ENCODE data around the gene BRD2.
A peak's percentile ranks its signal among the peaks of the same experiment; 100 is the strongest.

The BRD2 gene

GRCh38 chr6:32972353-32973143 is 4.2 kb downstream of the BRD2 start:
- DNase-seq (ENCODE audit: low read depth in 2 of 2), result peak in 1 of 2 donors; percentile 55

GRCh38 chr6:32973144-32974015 is 5.0 kb downstream of the BRD2 start:
- peak in 1 of 2 donors; percentile 48 for DNase-seq (ENCODE audit: low read depth in 2 of 2)

GRCh38 chr6:32974016-32974333 is 5.6 kb downstream of the BRD2 start:
- no peak for DNase-seq (ENCODE audit: low read depth in 2 of 2)

- no peak for DNase-seq (ENCODE audit: low read depth in 2 of 2)
Measured at GRCh38 chr6:32974541-32975308, 6.3 kb downstream of the BRD2 start.

- no peak for DNase-seq (ENCODE audit: low read depth in 2 of 2)
Measured at GRCh38 chr6:32975886-32976285, 7.5 kb downstream of the BRD2 start.

GRCh38 chr6:32976334-32977069 is 8.1 kb downstream of the BRD2 start:
- no peak for DNase-seq (ENCODE audit: low read depth in 2 of 2)

GRCh38 chr6:32977272-32977952 is 9.0 kb downstream of the BRD2 start:
- DNase-seq (ENCODE audit: low read depth in 2 of 2), result no peak

GRCh38 chr6:32977953-32978324 is 9.5 kb downstream of the BRD2 start:
- no peak for DNase-seq (ENCODE audit: low read depth in 2 of 2)

GRCh38 chr6:32979720-32980487 is 11.5 kb downstream of the BRD2 start:
- no peak for DNase-seq (ENCODE audit: low read depth in 2 of 2)

GRCh38 chr6:32980488-32981038 is 12.2 kb downstream of the BRD2 start:
- DNase-seq (ENCODE audit: low read depth in 2 of 2), result no peak

GRCh38 chr6:32982084-32982701 is 13.8 kb downstream of the BRD2 start:
- DNase-seq (ENCODE audit: low read depth in 2 of 2), result no peak

GRCh38 chr6:32982702-32983492 is 14.5 kb downstream of the BRD2 start:
- DNase-seq (ENCODE audit: low read depth in 2 of 2), result no peak

GRCh38 chr6:32983493-32983848 is 15.1 kb downstream of the BRD2 start:
- no peak for DNase-seq (ENCODE audit: low read depth in 2 of 2)

GRCh38 chr6:32983964-32984621 is 15.7 kb downstream of the BRD2 start:
- DNase-seq (ENCODE audit: low read depth in 2 of 2), result no peak

GRCh38 chr6:32984622-32985389 is 16.4 kb downstream of the BRD2 start:
- DNase-seq (ENCODE audit: low read depth in 2 of 2), result peak; percentile 78 to 86

- DNase-seq (ENCODE audit: low read depth in 2 of 2), result no peak
Measured at GRCh38 chr6:32989368-32989767, 21.0 kb downstream of the BRD2 start.

- no peak for DNase-seq (ENCODE audit: low read depth in 2 of 2)
Measured at GRCh38 chr6:32991972-32992371, 23.6 kb downstream of the BRD2 start.

Measured in stimulated activated CD8-positive, alpha-beta memory T cell treated with anti-CD3 and anti-CD28 coated beads, Interleukin-7, amount 100 ng/mL, for 4 hours (primary cell).